K562 (cell line): ENCODE results near the gene PDLIM5. TPM values are rescaled to one million over a fixed set of nuclear protein-coding genes. Genes with fewer than 3 reads are reported as not detected.

Experiments used
- CEBPG ChIP-seq, 3 experiments: fragments of 200-800 bp in 1 of 3; sonication (Bioruptor generic) in 1 of 3; sonication (generic) in 1 of 3; formaldehyde crosslinking in 1 of 3; IDR thresholded peaks in 2 of 3; conservative IDR thresholded peaks in 1 of 3; 2 replicates each; pipeline versions ENCODE4 v1.6.1 to v1.8.0; 2016 to 2022; ENCODE audit warnings: missing compliant biosample characterization in 2 of 3, missing genetic modification characterization in 2 of 3, mild to moderate bottlenecking in 1 of 3, missing genetic modification reagents in 1 of 3
- HNRNPUL1 ChIP-seq: fragments of 200-400 bp; formaldehyde crosslinking; IDR thresholded peaks from 2 replicates; pipeline ENCODE4 v1.6.1; 2017; ENCODE audit warnings: low read length
- POLR2AphosphoS5 ChIP-seq: IDR thresholded peaks from 2 replicates; pipeline ENCODE4 v1.6.1; 2011; ENCODE audit warnings: mild to moderate bottlenecking, low read depth, low read length, moderate library complexity; ENCODE audit not compliant: control insufficient read depth, insufficient read depth
- SMC3 ChIP-seq: conservative IDR thresholded peaks from 2 replicates; pipeline ENCODE4 v1.6.1; 2011; ENCODE audit warnings: low read depth, low read length, improper control_type of control experiment; ENCODE audit not compliant: insufficient read depth
- ZBTB17 ChIP-seq: fragments of 450-650 bp; formaldehyde crosslinking; IDR thresholded peaks from 2 replicates; pipeline ENCODE4 v1.4.0; 2020; ENCODE audit warnings: mild to moderate bottlenecking
- ZKSCAN3 ChIP-seq: fragments of 250-450 bp; sonication (Bioruptor Pico); IDR thresholded peaks from 2 replicates; pipeline ENCODE4 v1.4.0; 2020
- ZNF644 ChIP-seq: fragments of 200-800 bp; sonication (Bioruptor generic); IDR thresholded peaks from 2 replicates; pipeline ENCODE4 v1.6.1; 2016; ENCODE audit warnings: low read depth, missing genetic modification characterization, missing compliant biosample characterization
- polyA plus RNA-seq, 8 experiments: library from polyadenylated mRNA; depleted of rRNA in 4 of 8; stranded (reverse) in 5 of 8; unstranded in 3 of 8; fragments of >200 nt; fragmentation: Nextera tagmentation in 2 of 8; fragmentation: Illumina TruSeq in 1 of 8; extraction: Ambion mirVana in 2 of 8; extraction: Trizol in 1 of 8; gene quantifications; 2 replicates each; pipeline versions ENCODE4 v1.2.1 to v1.2.3, GENCODE V29; 2011 to 2014; ENCODE audit warnings: inconsistent platforms in 1 of 8, missing spikeins in 1 of 8
- total RNA-seq, 7 experiments: library from RNA; depleted of rRNA in 6 of 7; stranded (reverse); fragments of >200 nt in 6 of 7; fragmentation: Illumina TruSeq in 2 of 7; extraction: Trizol in 2 of 7; gene quantifications; 2 replicates each; pipeline versions ENCODE4 v1.2.1 to v1.2.3, GENCODE V29; 2011 to 2021; ENCODE audit warnings: low replicate concordance in 1 of 7
- TF ChIP-seq, protein P1 (sequence below): fragments of 450-650 bp; IDR thresholded peaks from 2 replicates; pipeline ENCODE4 v1.6.1; 2016
- TF ChIP-seq, protein P2 (sequence below): fragments of 450-650 bp; formaldehyde crosslinking; IDR thresholded peaks from 2 replicates; pipeline ENCODE4 v1.4.0; 2020; ENCODE audit warnings: mild to moderate bottlenecking, mixed read lengths
- TF ChIP-seq, protein P3 (sequence below), 2 experiments: fragments of 450-650 bp; IDR thresholded peaks; 2 replicates each; pipeline ENCODE4 v1.6.1; 2016; ENCODE audit warnings: mild to moderate bottlenecking in 2 of 2, borderline replicate concordance in 1 of 2, low read depth in 1 of 2, moderate library complexity in 1 of 2

PDLIM5 gene
- total and polyA plus RNA-seq, 9 of the 15 experiments (the other 6 are each of a cell fraction or from before 2014, with no cell fraction given): 36.9 to 127 (median 62.5) TPM

- TF ChIP-seq SMC3 (no peak), ZBTB17 (CRISPR knock-in tag) (no peak), ZNF644 (tag) (no peak), POLR2AphosphoS5 (no peak), CEBPG (CRISPR knock-in tag; IDR thresholded peaks at IDR 0.05) (no peak), CEBPG (tag; conservative IDR thresholded peaks at IDR 0.05 in 1 of 2, IDR thresholded peaks at IDR 0.05 in 1 of 2) (no peak), ZKSCAN3 (CRISPR knock-in tag) (no peak), HNRNPUL1 (no peak)
- TF ChIP-seq, protein P1, sequence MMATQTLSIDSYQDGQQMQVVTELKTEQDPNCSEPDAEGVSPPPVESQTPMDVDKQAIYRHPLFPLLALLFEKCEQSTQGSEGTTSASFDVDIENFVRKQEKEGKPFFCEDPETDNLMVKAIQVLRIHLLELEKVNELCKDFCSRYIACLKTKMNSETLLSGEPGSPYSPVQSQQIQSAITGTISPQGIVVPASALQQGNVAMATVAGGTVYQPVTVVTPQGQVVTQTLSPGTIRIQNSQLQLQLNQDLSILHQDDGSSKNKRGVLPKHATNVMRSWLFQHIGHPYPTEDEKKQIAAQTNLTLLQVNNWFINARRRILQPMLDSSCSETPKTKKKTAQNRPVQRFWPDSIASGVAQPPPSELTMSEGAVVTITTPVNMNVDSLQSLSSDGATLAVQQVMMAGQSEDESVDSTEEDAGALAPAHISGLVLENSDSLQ: no peak
- TF ChIP-seq, protein P2, sequence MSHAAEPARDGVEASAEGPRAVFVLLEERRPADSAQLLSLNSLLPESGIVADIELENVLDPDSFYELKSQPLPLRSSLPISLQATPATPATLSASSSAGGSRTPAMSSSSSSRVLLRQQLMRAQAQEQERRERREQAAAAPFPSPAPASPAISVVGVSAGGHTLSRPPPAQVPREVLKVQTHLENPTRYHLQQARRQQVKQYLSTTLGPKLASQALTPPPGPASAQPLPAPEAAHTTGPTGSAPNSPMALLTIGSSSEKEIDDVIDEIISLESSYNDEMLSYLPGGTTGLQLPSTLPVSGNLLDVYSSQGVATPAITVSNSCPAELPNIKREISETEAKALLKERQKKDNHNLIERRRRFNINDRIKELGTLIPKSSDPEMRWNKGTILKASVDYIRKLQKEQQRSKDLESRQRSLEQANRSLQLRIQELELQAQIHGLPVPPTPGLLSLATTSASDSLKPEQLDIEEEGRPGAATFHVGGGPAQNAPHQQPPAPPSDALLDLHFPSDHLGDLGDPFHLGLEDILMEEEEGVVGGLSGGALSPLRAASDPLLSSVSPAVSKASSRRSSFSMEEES (CRISPR knock-in tag): no peak
- TF ChIP-seq, protein P3, sequence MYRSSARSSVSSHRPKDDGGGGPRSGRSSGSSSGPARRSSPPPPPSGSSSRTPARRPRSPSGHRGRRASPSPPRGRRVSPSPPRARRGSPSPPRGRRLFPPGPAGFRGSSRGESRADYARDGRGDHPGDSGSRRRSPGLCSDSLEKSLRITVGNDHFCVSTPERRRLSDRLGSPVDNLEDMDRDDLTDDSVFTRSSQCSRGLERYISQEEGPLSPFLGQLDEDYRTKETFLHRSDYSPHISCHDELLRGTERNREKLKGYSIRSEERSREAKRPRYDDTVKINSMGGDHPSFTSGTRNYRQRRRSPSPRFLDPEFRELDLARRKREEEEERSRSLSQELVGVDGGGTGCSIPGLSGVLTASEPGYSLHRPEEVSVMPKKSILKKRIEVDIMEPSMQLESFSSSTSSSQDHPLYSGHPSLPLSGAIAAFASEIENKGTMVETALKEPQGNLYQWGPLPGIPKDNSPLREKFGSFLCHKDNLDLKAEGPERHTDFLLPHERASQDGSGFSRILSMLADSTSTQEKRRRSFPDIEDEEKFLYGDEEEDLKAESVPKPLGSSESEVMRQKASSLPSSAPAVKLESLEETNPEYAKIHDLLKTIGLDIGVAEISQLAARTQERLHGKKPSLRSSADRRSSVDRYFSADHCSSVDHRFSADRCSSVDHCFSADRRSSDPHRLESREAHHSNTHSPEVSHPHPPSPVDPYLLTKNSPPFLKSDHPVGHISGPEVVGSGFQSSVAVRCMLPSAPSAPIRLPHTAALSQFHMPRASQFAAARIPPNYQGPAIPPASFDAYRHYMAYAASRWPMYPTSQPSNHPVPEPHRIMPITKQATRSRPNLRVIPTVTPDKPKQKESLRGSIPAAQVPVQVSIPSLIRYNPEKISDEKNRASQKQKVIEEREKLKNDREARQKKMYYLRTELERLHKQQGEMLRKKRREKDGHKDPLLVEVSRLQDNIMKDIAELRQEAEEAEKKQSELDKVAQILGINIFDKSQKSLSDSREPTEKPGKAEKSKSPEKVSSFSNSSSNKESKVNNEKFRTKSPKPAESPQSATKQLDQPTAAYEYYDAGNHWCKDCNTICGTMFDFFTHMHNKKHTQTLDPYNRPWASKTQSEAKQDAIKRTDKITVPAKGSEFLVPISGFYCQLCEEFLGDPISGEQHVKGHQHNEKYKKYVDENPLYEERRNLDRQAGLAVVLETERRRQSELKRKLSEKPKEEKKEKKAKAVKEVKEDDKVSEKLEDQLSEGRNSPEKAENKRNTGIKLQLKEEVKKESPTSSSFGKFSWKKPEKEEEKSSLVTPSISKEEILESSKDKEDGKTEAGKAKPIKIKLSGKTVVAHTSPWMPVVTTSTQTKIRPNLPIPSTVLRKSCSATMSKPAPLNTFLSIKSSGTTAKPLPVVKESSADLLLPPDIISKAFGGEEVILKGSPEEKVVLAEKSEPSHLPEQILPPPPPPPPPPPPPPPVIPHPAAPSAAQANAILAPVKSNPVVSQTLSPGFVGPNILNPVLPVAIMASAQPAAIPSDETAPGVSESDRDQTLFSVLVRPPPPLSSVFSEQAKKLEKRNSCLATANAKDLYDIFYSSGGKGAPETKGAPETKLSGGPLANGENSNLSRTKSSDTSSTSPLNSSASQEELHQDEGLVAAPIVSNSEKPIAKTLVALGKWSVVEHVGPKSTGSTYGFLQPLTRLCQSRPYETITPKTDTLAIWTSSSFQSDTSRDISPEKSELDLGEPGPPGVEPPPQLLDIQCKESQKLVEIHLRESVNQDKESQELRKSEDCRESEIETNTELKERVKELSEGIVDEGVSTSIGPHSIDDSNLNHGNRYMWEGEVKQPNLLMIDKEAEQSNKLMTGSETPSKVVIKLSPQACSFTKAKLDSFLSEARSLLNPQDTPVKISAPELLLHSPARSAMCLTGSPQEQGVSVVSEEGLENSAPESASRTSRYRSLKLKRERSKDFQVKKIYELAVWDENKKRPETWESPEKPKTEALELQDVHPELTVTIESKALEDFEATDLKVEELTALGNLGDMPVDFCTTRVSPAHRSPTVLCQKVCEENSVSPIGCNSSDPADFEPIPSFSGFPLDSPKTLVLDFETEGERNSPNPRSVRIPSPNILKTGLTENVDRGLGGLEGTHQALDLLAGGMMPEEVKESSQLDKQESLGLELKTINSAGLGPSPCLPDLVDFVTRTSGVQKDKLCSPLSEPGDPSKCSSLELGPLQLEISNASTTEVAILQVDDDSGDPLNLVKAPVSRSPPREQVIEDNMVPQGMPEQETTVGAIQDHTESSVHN (IDR thresholded peaks at IDR 0.05; ENCODE audit: borderline replicate concordance in 1 of 2, low read depth in 1 of 2): no peak
Observed at GRCh38 chr4:94649381-94650133, 197.8 kb downstream of the PDLIM5 start (continued).
